LNCaP clone FGC (cell line): ENCODE results near the gene RIOK3.

Source experiments
- DNase-seq: peaks from one replicate; pipeline ENCODE4 v3.0.0-alpha.2; 2011; ENCODE audit warnings: low read depth
- H3K4me3 ChIP-seq: 2 replicates; pipeline ENCODE4 v1.5.1; 2011; ENCODE audit warnings: mild to moderate bottlenecking, low read depth, low read length, control low read depth
- CTCF ChIP-seq: IDR thresholded peaks from 2 replicates; pipeline ENCODE4 v1.5.1; 2012; ENCODE audit warnings: mild to moderate bottlenecking; ENCODE audit not compliant: control insufficient read depth, insufficient read depth; ENCODE audit errors: extremely low read depth

Gene RIOK3

GRCh38 chr18:23437357-23438045, 15.6 kb upstream of the RIOK3 start:
- peak overlapping the region; percentile 67 for H3K4me3 ChIP-seq
- DNase-seq, result no peak
- no peak for TF ChIP-seq CTCF

GRCh38 chr18:23438046-23438377, 15.1 kb upstream of the RIOK3 start:
- TF ChIP-seq CTCF, result no peak
- H3K4me3 ChIP-seq, result peak overlapping the region; percentile 67
- no peak for DNase-seq

GRCh38 chr18:23438608-23439366, 14.3 kb upstream of the RIOK3 start:
- no peak overlapping the region for H3K4me3 ChIP-seq
- DNase-seq, result no peak
- no peak for TF ChIP-seq CTCF

- H3K4me3 ChIP-seq, result no peak overlapping the region
- DNase-seq, result no peak
- TF ChIP-seq CTCF, result no peak
These were observed 13.0 kb upstream of the RIOK3 start for GRCh38 chr18:23440131-23440530.

- DNase-seq, result peak; percentile 13
- no peak overlapping the region for H3K4me3 ChIP-seq
- no peak for TF ChIP-seq CTCF
These were observed 10.1 kb upstream of the RIOK3 start for GRCh38 chr18:23442958-23443357.

DNA sequence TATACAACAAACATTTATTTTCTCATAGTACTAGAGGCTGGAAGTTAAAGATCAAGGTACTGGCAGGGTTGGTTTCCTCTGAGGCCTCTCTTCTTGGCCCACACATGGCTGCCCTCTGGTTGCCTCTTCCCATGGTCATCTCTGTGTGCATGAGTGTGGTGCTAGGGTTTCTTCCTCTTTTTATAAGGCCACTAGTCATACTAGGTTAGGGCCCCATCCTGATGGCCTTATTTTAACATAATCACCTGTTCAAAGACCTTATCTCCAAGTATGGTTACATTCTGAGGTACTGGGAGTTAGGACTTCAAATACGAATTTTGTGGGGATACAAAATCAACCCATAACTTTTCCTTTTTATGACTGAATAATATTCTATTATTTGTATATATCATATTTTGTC, 4.8 kb upstream of the RIOK3 start:
- no peak overlapping the region for H3K4me3 ChIP-seq
- TF ChIP-seq CTCF, result no peak
- DNase-seq, result no peak
